Heart left ventricle (tissue), 16 donors: ENCODE measurements around the gene RCVRN. TPM values are rescaled to one million over a fixed set of nuclear protein-coding genes. Genes with fewer than 3 reads are reported as not detected.
A peak's percentile ranks its signal among the peaks of the same experiment; 100 is the strongest.

Experiments
- ATAC-seq, 4 donors: fragments of 200-7000 bp; cut with Tn5 transposase; one replicate each; pipeline ENCODE4 v1.9.1; 2020 to 2022; ENCODE audit warnings: moderate library complexity in 4 of 4, mild to moderate bottlenecking in 3 of 4, moderate number of reproducible peaks in 1 of 4
- DNase-seq, 5 donors: peaks; one replicate each; pipeline ENCODE4 v3.0.0-alpha.2; 2020
- H3K27ac ChIP-seq, 12 donors: fragments of 200-600 bp; sonication (generic) in 4 of 12; one replicate each; pipeline versions ENCODE4 v1.5.0 to v1.8.0; 2016 to 2022; ENCODE audit warnings: mild to moderate bottlenecking in 2 of 12
- H3K27me3 ChIP-seq, 9 donors: fragments of 200-600 bp; sonication (generic) in 2 of 9; one replicate each; pipeline versions ENCODE4 v1.5.1 to v1.8.0; 2016 to 2022; ENCODE audit warnings: mild to moderate bottlenecking in 3 of 9
- H3K36me3 ChIP-seq, 9 donors: fragments of 200-600 bp; sonication (generic) in 2 of 9; one replicate each; pipeline versions ENCODE4 v1.5.0 to v1.8.0; 2018 to 2022; ENCODE audit warnings: mild to moderate bottlenecking in 2 of 9
- H3K4me1 ChIP-seq, 12 donors: fragments of 200-600 bp; sonication (generic) in 4 of 12; one replicate each; pipeline versions ENCODE4 v1.5.0 to v1.8.0; 2016 to 2022; ENCODE audit warnings: mild to moderate bottlenecking in 3 of 12
- H3K4me3 ChIP-seq, 12 donors: fragments of 200-600 bp; sonication (generic) in 4 of 12; one replicate each; pipeline versions ENCODE4 v1.5.0 to v1.8.0; 2017 to 2022; ENCODE audit warnings: mild to moderate bottlenecking in 9 of 12, moderate library complexity in 4 of 12
- H3K9me3 ChIP-seq, 12 donors: fragments of 200-600 bp; sonication (generic) in 4 of 12; one replicate each; pipeline versions ENCODE4 v1.5.0 to v1.8.0; 2016 to 2022; ENCODE audit warnings: mild to moderate bottlenecking in 1 of 12
- CTCF ChIP-seq, 12 donors: fragments of 200-600 bp; sonication (generic) in 4 of 12; IDR thresholded peaks; one replicate each; pipeline versions ENCODE4 v1.5.0 to v1.8.0; 2018 to 2022; ENCODE audit warnings: antibody characterized with exemption in 12 of 12, mild to moderate bottlenecking in 5 of 12
- POLR2A ChIP-seq, 2 donors: fragments of 450-650 bp; IDR thresholded peaks; one replicate each; pipeline ENCODE4 v1.6.1; 2017; ENCODE audit warnings: antibody characterized with exemption in 2 of 2, mild to moderate bottlenecking in 2 of 2, moderate library complexity in 2 of 2
- WGBS, 4 donors: extraction: QIAGEN DNeasy Blood & Tissue Kit in 2 of 4; methylation state at CpG; one replicate each; pipeline versions ENCODE4 v1.1.5 to v1.1.7; 2013 to 2018; 5-methylcytosine and 5-hydroxymethylcytosine counted together
- intact Hi-C, 10 donors: fragments of 100-400 bp; cut with DNase I; formaldehyde crosslinking; loops; one replicate each; pipeline versions ENCODE4 v1.11.1 to v1.14.2; 2022
- polyA plus RNA-seq, 2 donors: library from polyadenylated mRNA; stranded (reverse); fragments of 200-250 nt; gene quantifications; one replicate each; pipeline ENCODE4 v1.2.3, GENCODE V29; 2013
- total RNA-seq, 9 donors: library from RNA; depleted of rRNA in 2 of 9; stranded (reverse); fragments of >200 nt in 2 of 9; fragmentation: NEBNext Ultra II Directional in 3 of 9; extraction: Animal tissue kit (Norgen Biotek cat#: 25700) in 3 of 9; gene quantifications; one replicate each; pipeline versions ENCODE4 v1.1.0 to v1.2.4, GENCODE V29; 2016 to 2023
- donor health status: ischemic (EF 13 %, LVEDD 7.1; RV severe dilation, severe dysfunction).
- donor health status: healthy with polysubstance abuse.
- donor health status: DM: no; HTN: yes; CAD: no.
- donor health status: DM: no; HTN: no; CAD: no.
- donor health status: ischemic (EF 25% LVEDD 6.9; RV normal size, moderate dysfunction).
- donor health status: ischemic (EF 25% LVEDD 5.7; RV mildly dilated, moderate dysfunction).
- donor health status: healthy.
- donor health status: DM: yes; HTN: yes; CAD: no.
- donor health status: ischemic (EF 35%, LVEDD 5.7; RV mildly dilated, moderate dysfunction).
- donor health status: nonischemic (EF 11% LVEDD 7.7; RV severe dilation, severe dysfunction).
- donor health status: DM: yes; HTN: yes; CAD: no.
- donor health status: PGD.
- donor health status: ischemic (EF 29% LVEDD 5.4; RV normal size, mild dysfunction).
- donor health status: nonischemic (EF 23%, LVEDD 6.1; RV moderate dilation, normal function).

The RCVRN gene
- total and polyA plus RNA-seq, 11 donors = 0.09 to 1.2 (median 0.19) TPM; not detected in 2

DNA sequence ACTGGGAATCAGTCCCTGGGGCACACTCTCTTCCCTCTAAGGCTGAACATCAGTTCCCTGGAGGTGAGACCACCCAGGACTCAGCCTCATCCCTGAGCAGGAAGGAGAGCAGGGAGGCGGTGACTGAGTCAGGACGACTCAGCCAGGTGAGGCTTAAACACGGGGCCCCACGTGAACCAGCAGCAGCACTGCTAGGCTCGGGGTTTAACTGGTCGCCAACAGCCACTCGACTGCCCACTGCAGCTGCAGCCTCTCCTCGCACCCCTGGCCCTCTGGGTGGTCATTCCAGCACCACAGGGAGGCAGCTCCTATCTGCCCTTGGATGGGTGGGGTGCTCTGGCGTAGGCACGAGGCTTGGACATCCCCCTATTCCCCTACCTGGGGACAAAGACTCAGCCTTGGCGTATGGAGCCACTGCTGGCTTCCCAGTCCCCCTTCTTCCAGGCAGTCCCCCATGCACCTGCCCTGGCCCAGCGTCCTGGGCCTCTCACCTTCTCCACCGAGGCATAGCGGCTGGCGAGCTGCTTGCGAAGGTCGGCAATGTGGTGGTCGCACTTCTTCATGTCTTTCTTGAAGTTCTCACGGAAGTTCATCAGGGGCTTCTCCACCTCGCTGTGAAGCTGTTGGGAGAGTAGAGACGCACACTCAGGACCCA lies 21.2 kb upstream of the RCVRN start:
- peak in 1 of 5 donors; percentile 45 for DNase-seq
- Histone ChIP-seq H3K36me3 (peaks cover 0 to 61% (median 21%) of the 10 kb centered on the region in 9 donors), H3K9me3 (no peaks in the 10 kb centered on the region), H3K27ac (no peak overlapping the region), H3K27me3 (no peaks in the 10 kb centered on the region), H3K4me1 (peaks cover 0 to 8% (median 0%) of the 10 kb centered on the region in 12 donors), H3K4me3 (no peak overlapping the region)
- WGBS, 4 donors = 89 to 91% (median 89%) methylated on average over 11 to 21 of the region's 21 CpGs
- TF ChIP-seq POLR2A (IDR thresholded peaks at IDR 0.05) = no peak
- no peak for TF ChIP-seq CTCF (IDR thresholded peaks at IDR 0.05)
- peak in 1 of 4 donors; percentile 9 for ATAC-seq
- intact Hi-C loops = loop anchor here in 9 of 10 donors (5.0 to 10.0 kb wide), 9 partner anchors 199 to 689 kb away; no protein-coding TSS in a partner anchor

DNA sequence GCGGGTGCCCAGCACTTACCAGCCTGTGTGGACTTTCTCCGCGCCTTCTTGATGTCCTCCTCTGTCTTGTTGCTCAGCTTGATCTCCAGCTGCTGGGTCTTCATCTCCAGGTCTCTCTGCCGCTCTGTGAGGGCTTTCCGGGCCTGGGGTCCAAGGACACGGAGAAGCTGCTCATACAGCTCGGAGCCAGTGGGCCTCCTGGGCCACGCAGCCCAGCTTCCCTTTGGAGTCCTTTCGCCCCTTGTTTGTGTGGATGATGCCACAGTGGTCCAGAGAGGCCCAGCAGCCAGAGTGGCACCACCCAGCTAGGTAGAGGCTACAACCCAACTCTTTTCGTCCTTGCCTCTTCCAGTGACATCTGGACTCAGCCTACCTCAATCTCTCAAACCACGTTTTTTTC lies 20.4 kb upstream of the RCVRN start:
- intact Hi-C loops = loop anchor here in 9 of 10 donors (2.0 to 10.0 kb wide), 10 partner anchors 198 to 693 kb away; no protein-coding TSS in a partner anchor
- Histone ChIP-seq H3K27me3 (no peaks in the 10 kb centered on the region), H3K36me3 (peaks cover 0 to 58% (median 23%) of the 10 kb centered on the region in 9 donors), H3K4me3 (no peak overlapping the region), H3K4me1 (peaks cover 0 to 8% (median 0%) of the 10 kb centered on the region in 12 donors), H3K27ac (no peak overlapping the region), H3K9me3 (no peaks in the 10 kb centered on the region)
- TF ChIP-seq CTCF (IDR thresholded peaks at IDR 0.05) = no peak
- no peak for TF ChIP-seq POLR2A (IDR thresholded peaks at IDR 0.05)
- WGBS, 4 donors = 89 to 97% (median 93%) methylated on average over 11 of the region's 11 CpGs
- DNase-seq (no peak), ATAC-seq (peak in 1 of 4 donors; percentile 9)

- WGBS, 4 donors = 18 to 22% (median 21%) methylated on average over 6 of the region's 6 CpGs
- Histone ChIP-seq H3K36me3 (peaks cover 0 to 64% (median 28%) of the 10 kb centered on the region in 9 donors), H3K27ac (no peak overlapping the region), H3K4me3 (no peak overlapping the region), H3K9me3 (no peaks in the 10 kb centered on the region), H3K27me3 (no peaks in the 10 kb centered on the region), H3K4me1 (peaks cover 0 to 8% (median 0%) of the 10 kb centered on the region in 12 donors)
- intact Hi-C loops = loop anchor here (2.0 to 10.0 kb wide), 11 partner anchors 197 to 694 kb away; no protein-coding TSS in a partner anchor
- DNase-seq (no peak), ATAC-seq (peak in 3 of 4 donors; percentile 44 to 58 (median 48))
- TF ChIP-seq POLR2A (IDR thresholded peaks at IDR 0.05) (no peak), CTCF (IDR thresholded peaks at IDR 0.05) (peak; percentile 71 to 93 (median 82))
Observed at GRCh38 chr17:9924735-9925191, 19.7 kb upstream of the RCVRN start.
